SK-N-SH treated with all-trans-retinoic acid at 6 μM for 48 hours (cell line): ENCODE measurements around the gene PGBD1.

ENCODE experiments used
- ATAC-seq: fragments of 200-7000 bp; cut with Tn5 transposase; 3 replicates; pipeline ENCODE4 v1.9.1; 2020; ENCODE audit warnings: mild to moderate bottlenecking, moderate library complexity
- ARNTL ChIP-seq: fragments of 450-650 bp; formaldehyde crosslinking; IDR thresholded peaks from 2 replicates; pipeline ENCODE4 v1.5.0; 2020; ENCODE audit warnings: low read depth, mild to moderate bottlenecking, moderate library complexity, borderline replicate concordance
- BACH2 ChIP-seq: fragments of 250-450 bp; sonication (Bioruptor Pico); IDR thresholded peaks from 2 replicates; pipeline ENCODE4 v1.9.0; 2021; ENCODE audit warnings: mild to moderate bottlenecking, borderline replicate concordance
- CREB5 ChIP-seq: fragments of 250-450 bp; sonication (Bioruptor Pico); IDR thresholded peaks from 2 replicates; pipeline ENCODE4 v1.5.1; 2020; ENCODE audit warnings: low read depth, mild to moderate bottlenecking, moderate library complexity
- CSDC2 ChIP-seq: fragments of 250-450 bp; sonication (Bioruptor Pico); IDR thresholded peaks from 2 replicates; pipeline ENCODE4 v1.5.0; 2020; ENCODE audit warnings: mild to moderate bottlenecking, moderate library complexity
- ESRRG ChIP-seq: fragments of 250-450 bp; sonication (Bioruptor Pico); IDR thresholded peaks from 2 replicates; pipeline ENCODE4 v1.6.1; 2021; ENCODE audit warnings: mild to moderate bottlenecking
- GLIS3 ChIP-seq: fragments of 250-450 bp; sonication (Bioruptor Pico); IDR thresholded peaks from 2 replicates; pipeline ENCODE4 v1.5.0; 2020; ENCODE audit warnings: mild to moderate bottlenecking, moderate library complexity
- ISL1 ChIP-seq: fragments of 250-450 bp; sonication (Bioruptor Pico); IDR thresholded peaks from 2 replicates; pipeline ENCODE4 v2.1.2; 2022; ENCODE audit warnings: mild to moderate bottlenecking, moderate library complexity
- OSR1 ChIP-seq: fragments of 250-450 bp; sonication (Bioruptor Pico); IDR thresholded peaks from 2 replicates; pipeline ENCODE4 v1.8.0; 2022; ENCODE audit warnings: moderate library complexity, mild to moderate bottlenecking, inconsistent platforms
- PATZ1 ChIP-seq: fragments of 250-450 bp; sonication (Bioruptor Pico); IDR thresholded peaks from 2 replicates; pipeline ENCODE4 v1.8.0; 2020; ENCODE audit warnings: mild to moderate bottlenecking, moderate library complexity, borderline replicate concordance
- POU6F1 ChIP-seq: fragments of 250-450 bp; sonication (Bioruptor Pico); IDR thresholded peaks from 2 replicates; pipeline ENCODE4 v1.8.0; 2021; ENCODE audit warnings: low read depth, mild to moderate bottlenecking, moderate library complexity, borderline replicate concordance
- PPARA ChIP-seq: fragments of 250-450 bp; sonication (Bioruptor Pico); IDR thresholded peaks from 2 replicates; pipeline ENCODE4 v1.5.0; 2020; ENCODE audit warnings: mild to moderate bottlenecking, borderline replicate concordance
- SNAI2 ChIP-seq: fragments of 250-450 bp; sonication (Bioruptor Pico); IDR thresholded peaks from 2 replicates; pipeline ENCODE4 v1.5.0; 2020; ENCODE audit warnings: mild to moderate bottlenecking, moderate library complexity
- TCF4 ChIP-seq: fragments of 250-450 bp; sonication (Bioruptor Pico); IDR thresholded peaks from 2 replicates; pipeline ENCODE4 v1.8.0; 2021; ENCODE audit warnings: mild to moderate bottlenecking, moderate library complexity, borderline replicate concordance
- TOX ChIP-seq: fragments of 250-450 bp; sonication (Bioruptor Pico); IDR thresholded peaks from 2 replicates; pipeline ENCODE4 v1.8.0; 2021; ENCODE audit warnings: mild to moderate bottlenecking, moderate library complexity, borderline replicate concordance
- TSHZ2 ChIP-seq: fragments of 250-450 bp; sonication (Bioruptor Pico); IDR thresholded peaks from 2 replicates; pipeline ENCODE4 v1.5.0; 2020; ENCODE audit warnings: mild to moderate bottlenecking, moderate library complexity
- ZC3H10 ChIP-seq: fragments of 250-450 bp; sonication (Bioruptor Pico); IDR thresholded peaks from 2 replicates; pipeline ENCODE4 v1.5.1; 2021; ENCODE audit warnings: mild to moderate bottlenecking, moderate library complexity
- ZFP3 ChIP-seq: fragments of 250-450 bp; sonication (Bioruptor Pico); IDR thresholded peaks from 2 replicates; pipeline ENCODE4 v1.5.0; 2020; ENCODE audit warnings: mild to moderate bottlenecking, moderate library complexity
- ZFP30 ChIP-seq: fragments of 450-650 bp; formaldehyde crosslinking; IDR thresholded peaks from 2 replicates; pipeline ENCODE4 v1.5.0; 2022; ENCODE audit warnings: mild to moderate bottlenecking, moderate library complexity
- ZNF565 ChIP-seq: fragments of 450-650 bp; formaldehyde crosslinking; conservative IDR thresholded peaks from 2 replicates; pipeline ENCODE4 v1.5.0; 2020; ENCODE audit warnings: low read depth, mild to moderate bottlenecking, moderate library complexity
- ZNF70 ChIP-seq: fragments of 450-650 bp; formaldehyde crosslinking; IDR thresholded peaks from 2 replicates; pipeline ENCODE4 v1.5.0; 2020; ENCODE audit warnings: mild to moderate bottlenecking, moderate library complexity
- TF ChIP-seq, protein P1 (sequence below): fragments of 250-450 bp; sonication (Bioruptor Pico); IDR thresholded peaks from 2 replicates; pipeline ENCODE4 v1.5.1; 2021; ENCODE audit warnings: mild to moderate bottlenecking, moderate library complexity

The PGBD1 gene

DNA sequence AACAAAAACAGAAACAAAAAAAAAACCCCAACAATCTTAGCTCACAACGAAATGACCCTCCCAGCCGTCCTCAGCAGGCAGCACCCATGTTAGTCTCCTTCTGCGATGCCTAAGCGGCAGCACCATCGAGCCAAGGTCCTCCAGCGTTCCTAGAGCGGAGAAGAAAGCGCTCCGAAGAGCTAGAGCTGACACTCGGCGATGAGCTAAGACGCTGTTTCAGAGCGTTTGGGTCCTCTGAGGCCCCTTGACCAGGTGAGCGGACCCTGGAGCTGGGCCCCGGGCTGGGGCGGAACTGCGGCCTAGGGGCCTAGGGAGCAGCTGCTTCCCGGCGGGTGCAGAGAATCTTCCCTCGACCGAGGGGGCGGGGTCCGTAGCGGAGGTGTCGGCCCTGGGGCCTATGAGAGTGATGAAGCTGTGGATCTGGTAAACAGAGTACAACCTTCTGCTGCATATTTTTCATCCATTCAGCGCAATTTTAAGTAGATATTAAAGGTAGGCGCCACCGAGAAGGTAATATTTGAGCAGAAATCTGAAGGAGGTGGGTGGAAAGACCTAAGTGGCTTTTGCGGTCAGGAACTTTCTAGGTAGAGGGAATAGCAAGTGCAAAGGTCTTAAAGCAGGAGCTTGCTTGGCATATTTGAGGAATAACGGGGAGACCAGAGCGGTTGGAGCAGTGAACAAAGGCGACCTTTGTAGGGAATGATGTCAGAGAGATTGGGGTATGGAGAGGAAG is 14.2 kb upstream of the PGBD1 start, which contains the start of gene ZSCAN26 (continued):
- TF ChIP-seq PPARA (CRISPR knock-in tag) (no peak), ARNTL (CRISPR knock-in tag) (no peak), OSR1 (CRISPR knock-in tag) (no peak), TCF4 (CRISPR knock-in tag) (no peak)

DNA sequence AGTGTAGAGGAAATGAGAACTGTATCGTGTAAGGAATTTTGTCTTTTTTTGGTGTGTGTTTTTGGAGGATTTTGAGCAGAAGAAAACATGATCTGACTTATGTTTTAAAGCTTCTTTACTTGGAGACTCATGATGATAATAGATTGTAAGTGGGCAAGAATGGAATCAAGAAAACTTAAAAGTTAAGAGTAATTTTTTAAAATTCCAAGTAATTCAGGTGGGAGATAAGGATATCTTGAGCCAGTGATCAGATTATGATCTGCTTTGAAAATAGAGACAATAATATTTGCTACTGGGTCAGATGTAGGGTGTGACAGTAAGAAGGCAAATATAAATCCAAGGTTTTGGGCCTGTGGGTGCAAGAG is 13.7 kb upstream of the PGBD1 start:
- no peak for ATAC-seq
- TF ChIP-seq OSR1 (CRISPR knock-in tag) (no peak), POU6F1 (CRISPR knock-in tag) (no peak), GLIS3 (CRISPR knock-in tag) (no peak), PPARA (CRISPR knock-in tag) (no peak), ESRRG (CRISPR knock-in tag) (no peak), ZC3H10 (CRISPR knock-in tag) (no peak), BACH2 (no peak), SNAI2 (CRISPR knock-in tag) (no peak), ZFP3 (CRISPR knock-in tag) (no peak), PATZ1 (CRISPR knock-in tag) (no peak), TOX (no peak), ZFP30 (CRISPR knock-in tag) (no peak), TCF4 (CRISPR knock-in tag) (no peak), ARNTL (CRISPR knock-in tag) (no peak), ISL1 (CRISPR knock-in tag) (no peak), TSHZ2 (CRISPR knock-in tag) (no peak), CSDC2 (CRISPR knock-in tag) (no peak), ZNF565 (CRISPR knock-in tag) (no peak)
- TF ChIP-seq, protein P1, sequence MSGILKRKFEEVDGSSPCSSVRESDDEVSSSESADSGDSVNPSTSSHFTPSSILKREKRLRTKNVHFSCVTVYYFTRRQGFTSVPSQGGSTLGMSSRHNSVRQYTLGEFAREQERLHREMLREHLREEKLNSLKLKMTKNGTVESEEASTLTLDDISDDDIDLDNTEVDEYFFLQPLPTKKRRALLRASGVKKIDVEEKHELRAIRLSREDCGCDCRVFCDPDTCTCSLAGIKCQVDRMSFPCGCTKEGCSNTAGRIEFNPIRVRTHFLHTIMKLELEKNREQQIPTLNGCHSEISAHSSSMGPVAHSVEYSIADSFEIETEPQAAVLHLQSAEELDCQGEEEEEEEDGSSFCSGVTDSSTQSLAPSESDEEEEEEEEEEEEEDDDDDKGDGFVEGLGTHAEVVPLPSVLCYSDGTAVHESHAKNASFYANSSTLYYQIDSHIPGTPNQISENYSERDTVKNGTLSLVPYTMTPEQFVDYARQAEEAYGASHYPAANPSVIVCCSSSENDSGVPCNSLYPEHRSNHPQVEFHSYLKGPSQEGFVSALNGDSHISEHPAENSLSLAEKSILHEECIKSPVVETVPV (CRISPR knock-in tag): no peak
- TF ChIP-seq, all 23 proteins: peak for 0

- no peak; the same call in 2 of the 3 replicates for ATAC-seq
- TF ChIP-seq BACH2: no peak
- TF ChIP-seq TCF4 (CRISPR knock-in tag): no peak
- TF ChIP-seq TOX: no peak
- TF ChIP-seq CREB5: no peak
- TF ChIP-seq, protein P1 (CRISPR knock-in tag): no peak
- no peak for TF ChIP-seq ISL1 (CRISPR knock-in tag)
- TF ChIP-seq ARNTL (CRISPR knock-in tag): no peak
- no peak for TF ChIP-seq ZFP3 (CRISPR knock-in tag)
- TF ChIP-seq GLIS3 (CRISPR knock-in tag): no peak
- TF ChIP-seq ZNF70 (CRISPR knock-in tag): no peak
- no peak for TF ChIP-seq TSHZ2 (CRISPR knock-in tag)
- TF ChIP-seq ZFP30 (CRISPR knock-in tag): no peak
- no peak for TF ChIP-seq ESRRG (CRISPR knock-in tag)
- no peak for TF ChIP-seq PPARA (CRISPR knock-in tag)
Measured at GRCh38 chr6:28269492-28269891, 11.9 kb upstream of the PGBD1 start.
